ENCODE data around the gene GAREM1.
A peak's percentile ranks its signal among the peaks of the same experiment; 100 is the strongest.
"Not testable (repeated sequence)": the region's sequence is repeated elsewhere in the genome, so short reads cannot be mapped to it uniquely, and the experiment has no call there.

GAREM1 gene

GRCh38 chr18:32470714-32471633, at the start of gene GAREM1:
Gene GAREM1, minus strand, starts transcription at chr18:32470882. Its CDS starts 454 bp downstream, at chr18:32470428.
- peak; percentile 99 for DNase-seq

DNA sequence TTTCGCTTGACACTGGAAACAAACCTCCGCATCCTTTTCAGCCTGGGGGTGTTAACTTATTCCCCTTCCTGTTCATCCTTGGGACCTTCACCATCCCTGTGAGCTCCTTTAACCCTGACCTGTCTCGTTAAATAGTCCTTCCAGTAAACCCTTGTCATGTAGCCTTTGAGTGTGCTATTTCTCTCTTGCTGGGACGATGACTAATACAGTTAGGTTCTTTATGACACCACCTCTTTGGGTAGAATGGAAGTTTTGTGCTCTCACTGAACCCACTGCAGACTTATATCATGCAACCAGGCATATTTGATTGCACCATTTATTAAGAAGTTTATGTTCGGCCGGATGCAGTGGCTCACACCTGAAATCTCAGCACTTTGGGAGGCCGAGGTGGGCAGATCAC, 40.5 kb upstream of the GAREM1 start:
- no peak for DNase-seq

GRCh38 chr18:32509111-32509510, 38.4 kb upstream of the GAREM1 start:
- DNase-seq, result no peak

DNA sequence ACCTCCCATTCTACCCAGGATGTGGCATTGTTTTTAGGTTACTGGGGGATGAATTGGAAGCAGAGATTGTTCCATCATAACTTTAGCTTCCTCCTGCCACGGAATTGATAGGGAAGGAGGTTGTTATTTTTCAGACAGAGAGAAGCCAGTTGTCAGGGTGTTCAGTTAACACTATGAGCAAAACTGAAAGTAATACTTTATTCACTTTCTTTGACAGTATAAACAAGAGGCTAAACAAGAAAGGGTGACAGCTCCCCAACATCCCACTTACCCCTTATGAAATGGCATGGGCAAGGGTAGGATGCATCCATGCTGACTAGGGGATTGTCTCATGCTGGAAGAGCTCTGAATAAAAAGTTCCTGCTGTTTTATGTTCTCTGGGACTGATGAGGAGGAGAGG, 36.4 kb upstream of the GAREM1 start:
- no peak for DNase-seq

DNA sequence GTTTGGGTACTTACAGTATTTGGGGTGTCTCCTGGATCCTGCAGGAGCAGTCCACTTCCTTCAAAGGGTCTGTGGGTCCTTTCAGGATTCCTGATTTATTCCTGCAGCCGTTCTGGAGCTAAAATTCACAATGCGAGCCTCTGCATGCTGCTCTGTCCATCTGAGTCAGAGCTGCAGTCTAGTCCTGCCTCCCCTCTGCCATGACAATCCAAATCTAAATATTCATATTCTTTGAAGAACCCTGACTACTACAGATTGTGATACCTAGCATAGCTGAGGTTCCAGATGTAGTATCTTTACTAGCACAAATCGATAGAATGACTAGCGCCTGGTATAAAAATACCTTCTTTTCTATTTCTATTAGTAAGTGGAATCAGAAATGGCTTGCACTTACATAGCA, 31.3 kb upstream of the GAREM1 start:
- no peak for DNase-seq

- not testable (repeated sequence) for DNase-seq
Observed at GRCh38 chr18:32501242-32501641, 30.6 kb upstream of the GAREM1 start.

GRCh38 chr18:32483002-32483401, 12.3 kb upstream of the GAREM1 start:
- DNase-seq, result no peak

DNA sequence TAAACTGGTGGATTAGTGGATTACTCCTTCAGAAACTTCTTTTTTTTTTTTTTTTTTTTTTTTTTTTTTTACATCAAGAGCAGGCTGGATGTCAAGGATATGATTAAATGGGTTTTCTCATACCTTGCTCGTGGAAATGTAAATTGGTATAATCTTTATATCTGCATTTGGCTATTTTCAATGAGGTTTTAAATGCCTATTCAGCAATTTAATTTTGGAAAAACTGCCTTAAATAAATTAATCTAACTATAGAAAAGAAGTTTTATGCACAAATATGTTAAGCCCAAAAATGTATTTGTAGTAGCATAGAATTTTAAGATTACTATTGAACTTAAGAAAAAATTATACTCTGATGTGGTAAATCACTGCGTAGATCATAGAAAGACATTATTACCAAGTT, 11.4 kb upstream of the GAREM1 start:
- DNase-seq, result no peak

DNA sequence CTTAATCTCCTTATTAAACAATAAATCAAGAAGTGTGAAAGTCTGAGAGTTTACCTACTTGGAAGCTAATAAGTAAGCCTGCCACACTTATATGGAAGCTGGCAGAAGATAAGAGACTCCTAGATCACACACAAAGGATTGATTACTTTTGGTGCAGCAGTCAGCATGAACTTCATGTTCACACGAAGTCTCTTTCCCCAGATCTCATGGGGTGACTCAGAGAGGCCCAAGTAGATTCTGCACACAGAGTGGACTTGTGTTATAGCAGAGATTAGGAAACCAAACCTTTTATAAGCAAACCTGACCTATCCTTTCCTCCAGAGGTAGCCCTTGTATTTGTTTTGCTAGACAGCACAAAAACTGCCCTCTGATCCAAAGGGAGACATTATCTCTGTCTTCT, 9.9 kb upstream of the GAREM1 start:
- no peak for DNase-seq

GRCh38 chr18:32478807-32479206, 8.1 kb upstream of the GAREM1 start:
- DNase-seq, result no peak

- DNase-seq, result no peak
Observed at GRCh38 chr18:32478317-32478716, 7.6 kb upstream of the GAREM1 start.

GRCh38 chr18:32476106-32476505, 5.4 kb upstream of the GAREM1 start:
- no peak for DNase-seq

DNA sequence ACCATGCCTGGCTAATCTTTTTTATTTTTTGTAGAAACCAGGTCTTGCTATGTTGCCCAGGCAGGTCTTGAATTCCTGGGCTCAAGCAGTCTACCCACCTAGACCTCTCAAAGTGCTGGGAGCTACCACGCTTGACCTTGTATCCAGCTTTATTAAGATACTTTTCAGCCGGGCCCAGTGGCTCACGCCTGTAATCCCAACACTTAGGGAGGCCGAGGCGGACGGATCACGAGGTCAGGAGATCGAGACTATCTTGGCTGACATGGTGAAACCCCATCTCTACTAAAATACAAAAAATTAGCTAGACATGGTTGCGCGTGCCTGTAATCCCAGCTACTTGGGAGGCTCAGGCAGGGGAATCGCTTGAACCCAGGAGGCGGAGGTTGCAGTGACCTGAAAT, 4.4 kb upstream of the GAREM1 start:
- DNase-seq, result not testable (repeated sequence)

DNA sequence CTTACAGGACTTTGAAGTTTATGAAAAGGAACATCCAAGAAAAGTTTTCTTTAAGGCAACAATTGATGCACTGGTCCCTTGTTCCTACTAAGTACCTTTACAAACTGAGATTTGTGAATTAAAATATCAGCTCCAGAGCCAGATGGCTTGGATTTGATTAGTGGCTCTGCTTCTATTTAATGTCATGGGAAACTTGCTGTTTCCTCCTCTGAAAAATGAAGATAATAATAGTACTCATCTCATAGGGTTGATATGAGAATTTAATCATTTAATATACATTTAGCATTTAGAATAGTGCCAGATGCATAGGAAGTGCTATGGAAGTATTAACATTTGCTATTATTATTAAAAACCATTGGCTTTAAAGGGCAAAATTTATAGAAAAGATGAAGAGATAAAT, 2.6 kb upstream of the GAREM1 start:
- DNase-seq, result no peak

DNA sequence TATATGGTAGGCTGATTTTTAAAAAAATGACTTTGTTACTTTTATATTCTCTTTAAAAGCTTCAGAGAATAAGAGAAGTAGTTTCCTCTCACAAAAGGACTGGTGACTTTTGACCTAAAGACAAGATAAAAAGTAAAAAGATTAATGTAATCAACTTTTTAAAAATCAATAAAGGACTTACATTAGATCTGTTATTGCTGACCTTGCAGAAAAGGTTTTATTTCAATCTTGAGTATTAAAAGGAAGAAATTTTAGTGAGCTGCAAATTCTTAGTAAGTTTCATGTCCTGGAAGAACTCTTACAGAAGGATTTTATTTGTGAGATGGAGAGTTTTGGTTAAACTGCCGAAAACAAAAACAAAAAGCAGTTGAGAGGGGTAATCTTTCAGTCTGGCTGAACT, 2.2 kb upstream of the GAREM1 start:
- no peak for DNase-seq

GRCh38 chr18:32470460-32470713, 295 bp downstream of the GAREM1 start:
- DNase-seq, result no peak

- peak; percentile 46 for DNase-seq
Observed at GRCh38 chr18:32469691-32470459, 807 bp downstream of the GAREM1 start.

GRCh38 chr18:32469190-32469651, 1.5 kb downstream of the GAREM1 start:
- DNase-seq, result peak; percentile 38

DNA sequence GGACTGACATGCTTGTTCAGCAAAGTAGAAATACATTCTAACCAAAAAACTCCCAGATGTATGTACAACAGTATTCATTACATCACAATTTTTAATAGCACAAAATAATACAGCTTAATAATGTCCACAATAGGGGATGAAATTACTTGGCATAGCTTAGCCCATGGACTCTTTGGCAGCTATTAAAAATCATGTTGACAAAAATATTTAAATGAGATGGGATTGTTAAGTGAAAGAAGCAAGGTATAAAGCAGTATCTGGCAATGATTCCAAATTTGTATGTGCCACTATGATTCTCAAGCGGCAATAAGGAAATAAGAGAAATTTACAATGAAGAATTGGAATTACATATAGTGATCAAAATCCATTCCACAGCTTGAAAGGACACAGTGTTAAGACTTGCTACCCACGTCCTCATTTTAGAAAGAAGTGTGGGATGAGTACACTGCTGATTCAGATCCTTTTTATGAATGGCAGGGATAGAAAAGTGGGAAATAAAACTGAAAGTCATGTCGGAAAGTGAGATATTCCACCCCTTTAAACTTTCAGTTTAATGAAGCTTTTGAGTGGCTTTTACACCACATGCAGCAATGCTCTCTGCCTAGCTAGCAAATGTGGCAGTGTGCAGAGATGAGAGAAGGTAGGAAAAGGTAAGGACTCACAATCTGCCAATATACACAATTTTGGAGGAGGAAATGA, 2.4 kb downstream of the GAREM1 start:
- no peak for DNase-seq

- DNase-seq, result no peak
Observed at GRCh38 chr18:32461709-32462272, 8.9 kb downstream of the GAREM1 start.

- DNase-seq, result no peak
Observed at GRCh38 chr18:32460171-32460731, 10.4 kb downstream of the GAREM1 start.

GRCh38 chr18:32459361-32460101, 11.2 kb downstream of the GAREM1 start:
- DNase-seq, result no peak

Data from COR-L47 (cell line).